Measurements from ENCODE around the gene TTC9C. TPM values are rescaled to one million over a fixed set of nuclear protein-coding genes. Genes with fewer than 3 reads are reported as not detected.

TTC9C gene
- polyA plus RNA-seq, 2 of the 4 experiments (the other 2 are of a cell fraction): 33.5 to 42.6 TPM

DNA sequence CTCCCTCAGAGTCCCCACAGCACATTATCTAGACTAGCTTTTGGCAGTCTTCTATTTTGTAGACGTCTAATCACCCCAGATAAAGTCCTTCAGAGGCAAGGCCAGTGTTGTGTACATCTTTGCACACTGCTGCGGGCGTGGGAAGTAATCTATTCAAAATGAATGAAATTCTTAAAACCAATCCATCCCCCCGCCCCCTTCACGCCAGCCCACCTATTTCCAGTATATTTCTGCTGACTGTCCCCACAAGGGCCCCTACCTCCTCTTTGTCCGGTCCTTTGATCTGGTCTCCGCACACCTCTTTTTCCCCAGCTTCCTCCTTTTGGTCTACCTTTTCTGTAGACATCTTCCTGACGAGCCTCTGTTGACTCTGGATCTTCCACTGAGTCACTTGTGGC, 21.4 kb upstream of the TTC9C start:
- no peak for ATAC-seq
- no peak for DNase-seq (ENCODE audit: low read depth in 1 of 2, low spot score in 1 of 2)
- Histone ChIP-seq H3K4me2 (peak overlapping the region; percentile 78), H3K9me3 (no peaks in the 10 kb centered on the region), H3K4me1 (peaks cover 26% of the 10 kb centered on the region), H3K27ac (peak overlapping the region in 1 of 2 experiments; percentile 92; a peak in 2 of 6 replicates), H3K4me3 (no peak overlapping the region)
- POLR2A ChIA-PET: interaction anchor here (1.0 to 6.1 kb wide), 7 partner anchors 21 to 294 kb away, joined by 3 to 64 read pairs (median 7); partner anchors contain the start of genes C11orf98, CSKMT, EEF1G and HNRNPUL2
- no peak for TF ChIP-seq RFX5 (IDR thresholded peaks at IDR 0.05)
- TF ChIP-seq PHF8 (IDR thresholded peaks at IDR 0.05; ENCODE audit: borderline replicate concordance, low read depth): no peak
- no peak for TF ChIP-seq RARB (CRISPR knock-in tag; IDR thresholded peaks at IDR 0.05)
- no peak for TF ChIP-seq RAD21 (conservative IDR thresholded peaks at IDR 0.05 in 1 of 2, IDR thresholded peaks at IDR 0.05 in 1 of 2)
- TF ChIP-seq ZFP36 (IDR thresholded peaks at IDR 0.05; ENCODE audit: borderline replicate concordance, partially characterized antibody): no peak
- TF ChIP-seq, protein P1, sequence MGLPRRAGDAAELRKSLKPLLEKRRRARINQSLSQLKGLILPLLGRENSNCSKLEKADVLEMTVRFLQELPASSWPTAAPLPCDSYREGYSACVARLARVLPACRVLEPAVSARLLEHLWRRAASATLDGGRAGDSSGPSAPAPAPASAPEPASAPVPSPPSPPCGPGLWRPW (IDR thresholded peaks at IDR 0.05): no peak
- no peak for TF ChIP-seq JUNB (IDR thresholded peaks at IDR 0.05)
- TF ChIP-seq ZSCAN20 (CRISPR knock-in tag; IDR thresholded peaks at IDR 0.05): no peak
- no peak for TF ChIP-seq HOXB13 (CRISPR knock-in tag; IDR thresholded peaks at IDR 0.05; ENCODE audit: low read depth)
- TF ChIP-seq EHMT2 (IDR thresholded peaks at IDR 0.05; ENCODE audit: low read depth): no peak
- TF ChIP-seq MAZ (IDR thresholded peaks at IDR 0.05; ENCODE audit: borderline replicate concordance, low read depth, low read length): no peak
- no peak for TF ChIP-seq EP300 (IDR thresholded peaks at IDR 0.05)
- no peak for TF ChIP-seq FOXS1 (CRISPR knock-in tag; IDR thresholded peaks at IDR 0.05)
- no peak for TF ChIP-seq USF2 (IDR thresholded peaks at IDR 0.05)
- TF ChIP-seq, protein P2, sequence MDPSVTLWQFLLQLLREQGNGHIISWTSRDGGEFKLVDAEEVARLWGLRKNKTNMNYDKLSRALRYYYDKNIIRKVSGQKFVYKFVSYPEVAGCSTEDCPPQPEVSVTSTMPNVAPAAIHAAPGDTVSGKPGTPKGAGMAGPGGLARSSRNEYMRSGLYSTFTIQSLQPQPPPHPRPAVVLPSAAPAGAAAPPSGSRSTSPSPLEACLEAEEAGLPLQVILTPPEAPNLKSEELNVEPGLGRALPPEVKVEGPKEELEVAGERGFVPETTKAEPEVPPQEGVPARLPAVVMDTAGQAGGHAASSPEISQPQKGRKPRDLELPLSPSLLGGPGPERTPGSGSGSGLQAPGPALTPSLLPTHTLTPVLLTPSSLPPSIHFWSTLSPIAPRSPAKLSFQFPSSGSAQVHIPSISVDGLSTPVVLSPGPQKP (IDR thresholded peaks at IDR 0.05; ENCODE audit: low read depth, low read length): no peak
- no peak for TF ChIP-seq RCOR1 (IDR thresholded peaks at IDR 0.05; ENCODE audit: low read depth, low read length)
- no peak for TF ChIP-seq TFCP2L1 (CRISPR knock-in tag; IDR thresholded peaks at IDR 0.05)
- WGBS (ENCODE audit: missing lambda C conversion rate): 85% methylated on average over 8 of the region's 8 CpGs
- no peak for FAIRE-seq
- CTCF ChIA-PET: interaction anchor here (1.0 to 5.3 kb wide), 8 partner anchors 9 to 56 kb away, joined by 3 to 37 read pairs (median 6); partner anchors contain the start of genes HNRNPUL2, LBHD1, TTC9C and UQCC3

GRCh38 chr11:62707277-62707861, 20.9 kb upstream of the TTC9C start, which contains the start of the genes BSCL2 and GNG3:
BSCL2 (minus strand) TSS chr11:62707424; CDS start chr11:62707195, 229 bp downstream.
GNG3 (plus strand) TSS chr11:62707676; CDS start chr11:62708296, 620 bp downstream.
- FAIRE-seq (no peak), ATAC-seq (no peak), DNase-seq (ENCODE audit: low read depth in 1 of 2, low spot score in 1 of 2) (peak in 1 of 2 experiments; percentile 39)
- Histone ChIP-seq H3K9me3 (no peaks in the 10 kb centered on the region), H3K4me3 (peak within 1 kb of the TSS; percentile 69), H3K27ac (peak within 1 kb of the TSS; percentile 55 to 92; a peak in 5 of 6 replicates), H3K4me2 (peak within 1 kb of the TSS; percentile 89), H3K4me1 (peaks cover 30% of the 10 kb centered on the region)
- ChIA-PET POLR2A (interaction anchor here (6.1 kb wide), 1 partner anchor 20 kb away, joined by 64 read pairs; the partner anchor contains the start of genes HNRNPUL2 and TTC9C), CTCF (interaction anchor here (0.7 to 5.3 kb wide), 10 partner anchors 7 to 333 kb away, joined by 3 to 37 read pairs (median 4); partner anchors contain the start of genes HNRNPUL2, LBHD1, TTC9C and UQCC3)
- WGBS (ENCODE audit: missing lambda C conversion rate): 89% methylated on average over 9 of the region's 10 CpGs
- TF ChIP-seq FOSB (CRISPR knock-in tag; IDR thresholded peaks at IDR 0.05) (no peak), NFE2L2 (conservative IDR thresholded peaks at IDR 0.05; ENCODE audit: low read length) (no peak), USF2 (IDR thresholded peaks at IDR 0.05) (no peak), ESRRA (IDR thresholded peaks at IDR 0.05; ENCODE audit: borderline replicate concordance, low read length) (no peak), RCOR1 (IDR thresholded peaks at IDR 0.05; ENCODE audit: low read depth, low read length) (no peak), ZSCAN20 (CRISPR knock-in tag; IDR thresholded peaks at IDR 0.05) (no peak), CBX2 (IDR thresholded peaks at IDR 0.05; ENCODE audit: borderline replicate concordance, low read depth) (no peak), ATOH8 (CRISPR knock-in tag; IDR thresholded peaks at IDR 0.05; ENCODE audit: low read depth) (no peak)

Measured in A549 (cell line).